IPS-18c (cell line): ENCODE results near the gene ZNF653.
"Not testable (repeated sequence)": the region's sequence is repeated elsewhere in the genome, so short reads cannot be mapped to it uniquely, and the experiment has no call there.

ENCODE experiments used
- H3K4me3 ChIP-seq: 2 replicates; pipeline ENCODE4 v1.7.0; 2013; ENCODE audit warnings: low read depth, mild to moderate bottlenecking, low read length, moderate library complexity; ENCODE audit not compliant: insufficient read depth
- H3K9me3 ChIP-seq: one replicate; pipeline ENCODE4 v1.6.1; 2013; ENCODE audit warnings: mild to moderate bottlenecking, low read length, moderate library complexity; ENCODE audit not compliant: control insufficient read depth, insufficient read depth

Gene ZNF653

DNA sequence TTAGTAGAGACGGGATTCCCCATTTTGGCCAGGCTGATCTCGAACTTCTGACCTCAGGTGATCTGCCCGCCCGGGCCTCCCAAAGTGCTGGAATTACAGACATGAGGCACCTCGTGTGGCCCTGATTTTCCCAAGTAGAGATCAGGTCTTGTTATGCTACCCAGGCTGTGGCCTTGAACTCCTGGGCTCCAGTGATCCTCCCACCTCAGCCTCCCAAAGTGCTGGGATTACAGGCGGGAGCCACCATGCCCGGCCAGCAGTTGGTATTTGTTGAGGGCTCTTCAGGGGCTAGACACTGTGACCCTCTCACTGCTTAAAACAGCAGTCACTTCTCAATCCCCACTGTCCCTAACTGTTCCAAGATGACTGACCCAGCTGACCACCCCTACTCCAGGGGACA, 16.3 kb downstream of the ZNF653 start:
- Histone ChIP-seq H3K9me3 (no peaks in the 10 kb centered on the region), H3K4me3 (no peak overlapping the region)

- Histone ChIP-seq H3K9me3 (peaks cover 2% of the 10 kb centered on the region), H3K4me3 (no peak overlapping the region)
Observed at GRCh38 chr19:11486661-11487503, 18.8 kb downstream of the ZNF653 start.

GRCh38 chr19:11485245-11485837, 20.3 kb downstream of the ZNF653 start:
- no peak overlapping the region for H3K4me3 ChIP-seq
- H3K9me3 ChIP-seq = peaks cover 5% of the 10 kb centered on the region

DNA sequence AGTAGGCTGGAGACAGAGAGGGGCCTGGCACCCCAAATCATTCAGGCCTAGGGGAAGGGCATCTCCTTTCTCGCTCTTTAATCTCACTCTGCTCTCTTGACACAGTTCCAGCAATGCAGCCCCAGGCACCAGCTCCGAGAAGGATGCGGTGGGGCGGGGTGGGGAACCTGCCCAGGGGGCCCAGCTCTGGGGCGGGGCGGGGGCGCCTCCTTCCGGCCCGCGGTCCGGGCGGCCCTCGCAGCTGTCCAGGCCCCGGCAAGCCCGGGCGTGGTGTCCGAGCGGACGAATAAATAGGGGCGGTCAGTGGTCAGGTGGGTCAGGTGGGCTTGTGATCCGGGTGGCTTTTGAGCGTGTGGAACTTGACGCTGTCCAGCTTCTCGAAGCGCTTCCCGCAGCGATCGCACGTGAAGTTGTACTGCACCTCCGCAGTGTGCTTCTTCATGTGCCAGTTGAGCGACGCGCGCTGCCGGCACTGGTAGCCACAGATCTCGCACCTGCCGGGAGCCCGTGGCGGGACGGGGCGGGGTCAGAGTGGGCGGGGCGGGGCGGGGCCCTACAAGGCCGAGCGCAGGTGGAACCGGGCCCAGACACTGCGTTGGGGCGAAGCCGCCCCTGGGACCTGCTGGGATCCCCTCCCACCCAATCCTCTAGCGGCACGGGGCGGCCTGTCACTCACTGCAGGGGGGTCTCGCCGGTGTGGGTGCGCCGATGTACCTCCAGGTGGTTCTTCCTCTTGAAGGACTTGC, 22.1 kb downstream of the ZNF653 start:
- peaks cover 9% of the 10 kb centered on the region for H3K9me3 ChIP-seq
- no peak overlapping the region for H3K4me3 ChIP-seq

DNA sequence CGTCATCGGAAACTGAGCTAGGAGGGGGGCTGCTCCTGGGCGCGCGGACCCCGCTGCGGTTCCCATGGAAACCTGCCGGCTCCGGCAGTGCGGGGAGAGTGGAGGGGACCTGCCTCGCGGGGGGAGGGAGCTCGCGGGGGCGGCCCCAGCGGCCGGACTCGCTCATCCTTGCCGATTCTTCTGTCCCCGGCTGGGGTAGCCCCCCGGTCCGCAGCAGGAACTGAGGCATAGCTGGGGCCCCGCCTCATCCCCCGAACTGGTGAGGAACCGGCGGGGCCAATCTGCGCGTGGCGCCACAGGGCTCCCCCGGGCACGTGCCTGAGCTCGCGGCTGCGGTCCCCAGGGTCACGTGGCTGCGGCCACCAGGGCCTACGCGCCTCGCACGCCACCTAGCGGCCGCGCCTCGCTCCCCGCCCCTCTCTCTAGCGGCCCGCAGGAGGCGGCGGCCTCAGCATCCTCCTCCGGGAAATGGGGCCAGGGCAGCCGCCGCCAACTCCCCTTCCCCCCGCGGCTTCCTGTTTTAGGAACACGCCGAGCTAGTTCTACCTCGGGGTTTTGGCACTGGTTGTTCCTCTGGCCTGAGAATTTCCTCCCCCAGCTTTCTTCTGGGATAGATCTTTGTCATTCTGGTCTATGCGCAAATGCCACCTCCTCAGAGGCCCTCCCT, 23.1 kb downstream of the ZNF653 start:
- Histone ChIP-seq H3K9me3 (peaks cover 9% of the 10 kb centered on the region), H3K4me3 (peak overlapping the region; percentile 40)

- Histone ChIP-seq H3K9me3 (peaks cover 9% of the 10 kb centered on the region), H3K4me3 (peak overlapping the region; percentile 40)
Observed at GRCh38 chr19:11481534-11482383, 23.9 kb downstream of the ZNF653 start.

GRCh38 chr19:11480715-11481533, 24.7 kb downstream of the ZNF653 start, which contains the start of gene ELAVL3:
Gene ELAVL3 (minus strand): TSS chr19:11481046. CDS start chr19:11480608, 438 bp downstream.
- Histone ChIP-seq H3K4me3 (peak within 1 kb of the TSS; percentile 28), H3K9me3 (peaks cover 9% of the 10 kb centered on the region)

- Histone ChIP-seq H3K9me3 (peaks cover 9% of the 10 kb centered on the region), H3K4me3 (peak overlapping the region; percentile 28)
Observed at GRCh38 chr19:11479898-11480714, 25.5 kb downstream of the ZNF653 start.

DNA sequence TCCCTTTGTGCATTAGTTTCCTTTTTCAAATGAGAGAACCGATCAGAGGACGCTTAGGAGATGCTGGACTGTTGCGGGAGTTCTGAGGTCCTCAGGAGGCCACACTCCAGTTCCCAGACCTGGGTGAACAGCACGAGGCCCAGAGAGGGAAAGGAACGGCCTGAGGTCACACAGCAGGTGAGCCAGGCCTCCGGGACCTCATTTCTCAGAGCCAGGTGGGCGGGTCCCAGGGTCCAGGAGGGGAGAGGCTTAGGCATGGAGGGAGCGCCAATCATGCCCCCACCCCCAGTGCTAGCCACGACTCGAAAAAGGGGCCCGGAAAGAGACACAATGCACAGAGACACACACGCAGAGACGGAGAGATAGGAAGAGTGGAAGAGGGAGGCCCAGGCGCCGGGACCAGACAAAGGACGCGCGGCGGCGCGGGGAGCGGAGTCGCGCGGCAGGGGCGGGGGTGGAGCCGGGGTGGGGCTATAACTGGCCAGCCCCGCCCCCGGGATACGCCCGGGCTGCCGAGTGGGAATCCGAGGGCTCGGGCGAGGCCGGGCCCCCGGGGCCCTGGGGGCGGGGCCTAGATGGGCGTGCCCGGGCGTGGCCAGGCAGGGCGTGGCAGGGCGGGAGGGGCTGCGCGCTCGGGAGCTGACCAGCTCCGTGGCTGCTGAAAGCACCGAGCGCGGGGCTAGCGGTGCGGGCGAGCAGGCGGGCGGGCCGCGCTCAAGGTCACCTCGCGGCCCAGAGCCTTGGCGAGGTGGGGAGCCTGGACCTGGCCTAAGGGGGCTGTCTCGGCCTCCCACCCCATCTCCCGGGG, 26.3 kb downstream of the ZNF653 start:
- H3K9me3 ChIP-seq = peaks cover 9% of the 10 kb centered on the region
- H3K4me3 ChIP-seq = peak overlapping the region; percentile 28; the same call in 1 of the 2 replicates

DNA sequence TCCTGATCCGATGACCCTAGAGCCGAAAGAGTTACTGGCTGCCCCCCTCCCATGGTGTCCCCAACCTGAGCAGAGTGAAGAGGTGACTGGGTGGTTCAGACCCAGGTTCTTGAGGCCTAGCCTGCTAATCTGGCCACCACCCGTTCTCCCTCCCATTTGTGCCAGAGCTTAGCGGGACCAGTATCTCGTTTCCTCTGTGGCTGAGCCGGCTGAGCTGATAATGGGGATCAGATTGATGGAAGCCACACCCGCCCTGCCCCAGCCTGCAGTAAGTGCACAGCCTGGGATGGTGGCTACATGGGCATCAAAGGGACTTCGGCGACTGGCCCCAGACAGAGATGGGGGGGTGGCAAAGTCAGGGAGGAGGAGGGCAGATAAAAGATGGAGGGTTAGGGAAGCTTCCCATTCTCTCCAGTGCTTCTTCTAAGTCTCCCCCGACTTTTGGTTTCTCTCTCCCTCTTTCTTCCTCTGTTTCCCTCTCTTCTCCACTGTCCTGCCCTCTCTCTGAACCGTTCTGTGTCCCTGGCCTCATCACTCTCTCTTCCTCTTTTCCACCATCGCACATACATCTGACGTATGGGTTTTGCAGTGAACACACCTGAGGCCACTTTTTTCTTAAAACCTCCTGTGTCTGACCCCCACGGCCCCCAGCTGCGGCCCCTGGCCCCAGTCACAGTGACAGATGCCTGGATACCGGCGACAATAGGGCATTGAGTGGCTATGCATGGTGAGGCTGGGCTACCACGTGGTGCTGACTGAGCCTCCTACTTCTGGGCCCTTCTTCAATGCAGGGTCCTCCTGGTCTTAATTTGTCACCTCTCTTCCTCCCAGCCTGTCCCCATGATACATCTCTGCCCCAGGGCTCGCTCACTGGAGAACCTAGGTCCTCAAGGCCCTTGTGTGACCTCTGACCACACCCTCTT, 27.2 kb downstream of the ZNF653 start:
- no peak overlapping the region for H3K4me3 ChIP-seq
- H3K9me3 ChIP-seq = peaks cover 11% of the 10 kb centered on the region

DNA sequence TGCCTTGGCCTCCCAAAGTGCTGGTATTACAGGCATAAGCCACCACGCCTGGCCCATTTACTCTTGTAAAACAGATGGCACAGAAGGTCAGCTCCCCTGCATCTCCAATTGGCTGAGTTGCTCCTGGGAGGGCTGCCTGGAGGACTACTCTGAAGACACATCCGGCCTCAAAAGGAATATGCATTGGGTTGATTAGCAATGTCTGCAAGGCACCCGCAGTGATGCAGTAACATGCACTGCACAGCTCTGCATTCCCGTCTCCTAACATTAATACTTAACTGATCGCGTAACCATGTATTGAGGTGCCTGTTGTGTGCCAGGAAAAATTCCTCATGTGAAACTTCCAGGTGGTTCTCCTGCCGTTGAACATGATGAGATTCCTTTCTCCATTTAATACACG, 29.8 kb downstream of the ZNF653 start:
- peaks cover 6% of the 10 kb centered on the region for H3K9me3 ChIP-seq
- no peak overlapping the region for H3K4me3 ChIP-seq

- not testable (repeated sequence) for H3K9me3 ChIP-seq, H3K4me3 ChIP-seq
Observed at GRCh38 chr19:11475343-11475742, 30.3 kb downstream of the ZNF653 start.

GRCh38 chr19:11473725-11474124, 31.9 kb downstream of the ZNF653 start:
- no peak overlapping the region for H3K4me3 ChIP-seq
- peaks cover 2% of the 10 kb centered on the region for H3K9me3 ChIP-seq
